HG03280 (cell line): ENCODE data around the gene ST7L.

Experiments used
- ATAC-seq: cut with Tn5 transposase; IDR thresholded peaks from one replicate; pipeline ENCODE4 v1.9.1; 2021; ENCODE audit warnings: mild to moderate bottlenecking, moderate library complexity; ENCODE audit not compliant: unreplicated experiment

ST7L gene

DNA sequence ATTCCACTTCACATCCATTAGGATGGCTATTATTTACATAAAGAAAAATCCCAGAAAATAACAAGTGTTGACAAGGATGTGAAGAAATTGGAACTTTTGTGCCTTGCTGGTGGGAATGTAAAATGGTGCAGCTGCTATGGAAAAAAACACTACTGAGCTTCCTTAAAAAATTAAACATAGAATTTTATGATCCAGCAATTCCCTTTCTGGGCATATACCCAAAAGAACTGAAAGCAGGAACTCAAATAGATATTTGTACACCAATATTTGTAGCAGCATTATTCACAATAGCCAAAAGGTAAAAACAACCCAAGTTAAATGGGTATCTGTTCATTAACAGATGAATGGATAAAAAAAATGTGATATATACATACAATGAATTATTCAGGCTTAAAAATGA lies 64.5 kb downstream of the ST7L start:
- ATAC-seq, result no peak

DNA sequence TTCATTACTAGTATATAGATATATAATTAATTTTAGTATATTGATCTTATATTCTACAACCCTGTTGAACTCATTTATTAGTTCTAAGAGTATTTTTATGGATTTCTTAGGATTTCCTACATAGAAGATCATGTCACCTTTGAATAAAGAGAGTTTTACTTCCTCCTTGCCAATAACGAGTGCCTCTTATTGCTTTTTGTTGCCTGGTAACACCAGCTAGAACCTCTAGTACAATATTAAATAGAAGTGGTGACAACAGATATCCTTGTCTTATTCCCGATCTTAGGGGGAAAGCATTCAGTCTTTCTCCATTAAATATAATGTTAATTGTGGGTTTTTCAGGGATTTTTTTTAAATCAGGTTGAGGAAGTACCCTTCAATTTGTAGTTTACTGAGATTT lies 69.4 kb downstream of the ST7L start:
- ATAC-seq, result no peak

DNA sequence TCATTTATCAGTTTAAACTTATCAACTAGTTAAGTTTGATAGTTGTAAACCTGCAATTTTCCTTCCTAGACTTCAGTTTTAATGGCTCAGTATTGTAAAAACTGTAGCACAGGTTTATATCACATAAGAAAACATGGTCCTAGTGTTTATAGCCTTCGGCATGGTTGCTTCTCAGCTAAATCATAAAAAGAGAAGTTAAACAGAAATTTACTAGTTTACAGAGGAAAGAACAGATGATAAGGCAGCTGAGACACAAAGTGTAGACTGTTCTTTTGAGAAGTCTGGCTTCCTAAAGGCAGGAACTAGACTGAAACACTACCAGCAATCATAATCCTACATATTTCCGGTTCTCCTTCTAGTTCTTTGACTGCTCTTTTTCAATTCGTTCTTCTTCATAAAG lies 70.4 kb downstream of the ST7L start:
- ATAC-seq, result no peak

DNA sequence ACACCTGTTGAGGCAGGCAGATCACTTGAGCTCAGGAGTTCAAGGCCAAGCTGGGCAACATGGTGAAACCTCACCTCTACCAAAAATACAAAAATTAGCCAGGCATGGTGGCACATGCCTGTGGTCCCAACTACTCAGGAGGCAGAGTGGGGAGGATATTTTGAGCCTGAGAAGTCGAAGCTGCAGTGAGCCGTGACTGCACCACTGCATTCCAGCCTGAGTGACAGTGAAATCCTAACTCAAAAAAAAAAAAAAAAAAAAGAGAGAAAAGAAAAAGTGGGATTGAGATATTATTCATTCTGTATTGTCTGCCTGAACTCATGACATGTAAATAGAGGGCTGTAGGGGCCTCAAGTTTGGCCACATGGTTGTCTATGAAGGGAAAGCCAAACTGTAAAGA lies 72.9 kb downstream of the ST7L start:
- ATAC-seq, result no peak

DNA sequence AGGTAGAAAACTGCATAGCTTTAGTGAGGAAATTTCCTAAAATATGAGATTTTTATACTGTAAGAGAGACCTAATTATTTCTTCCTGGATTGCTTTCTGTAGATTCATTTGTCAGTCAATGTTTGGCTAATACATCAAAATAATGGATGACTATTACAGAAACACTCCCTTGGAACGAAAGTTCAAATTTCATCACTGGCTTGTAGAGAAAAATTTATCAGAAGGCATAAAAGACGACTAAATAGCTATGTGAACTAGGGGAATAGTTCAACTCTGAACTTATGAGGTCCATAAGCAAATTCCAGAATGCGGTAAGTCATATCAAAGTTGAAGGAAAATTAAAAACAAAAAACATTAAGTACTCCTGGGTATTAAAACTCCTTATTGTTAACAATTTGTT lies 74.2 kb downstream of the ST7L start:
- ATAC-seq, result no peak

DNA sequence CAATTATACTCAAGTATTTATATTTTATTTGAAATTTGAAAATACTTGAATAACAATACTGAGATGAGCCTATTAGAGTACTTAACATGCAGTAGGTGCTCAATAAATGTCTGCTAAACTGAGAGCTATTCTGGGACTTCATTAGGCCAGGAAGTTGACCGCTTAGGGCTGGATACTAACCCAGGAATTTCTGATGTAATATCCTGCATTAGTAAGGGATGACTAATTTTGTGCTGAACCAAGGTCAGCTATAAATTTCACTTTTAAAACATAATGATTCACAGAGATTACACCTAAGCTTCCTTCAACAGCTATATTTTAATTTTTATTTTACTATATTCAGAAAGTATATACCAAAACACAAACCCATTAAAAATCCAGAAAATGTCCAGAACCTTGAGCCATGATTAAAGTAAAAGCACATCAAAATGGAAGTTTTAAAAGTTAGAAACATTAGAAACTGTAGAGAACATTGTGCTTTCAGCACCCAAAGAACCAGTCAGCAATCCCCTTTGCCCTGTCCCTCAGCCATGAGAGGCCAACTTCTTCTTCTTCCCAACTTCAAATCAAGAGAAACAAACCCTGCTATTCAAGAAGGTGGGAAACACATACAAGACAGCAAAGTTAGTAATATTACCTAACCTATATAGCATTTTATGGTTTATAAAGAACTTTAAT lies 74.8 kb downstream of the ST7L start:
- no peak for ATAC-seq

DNA sequence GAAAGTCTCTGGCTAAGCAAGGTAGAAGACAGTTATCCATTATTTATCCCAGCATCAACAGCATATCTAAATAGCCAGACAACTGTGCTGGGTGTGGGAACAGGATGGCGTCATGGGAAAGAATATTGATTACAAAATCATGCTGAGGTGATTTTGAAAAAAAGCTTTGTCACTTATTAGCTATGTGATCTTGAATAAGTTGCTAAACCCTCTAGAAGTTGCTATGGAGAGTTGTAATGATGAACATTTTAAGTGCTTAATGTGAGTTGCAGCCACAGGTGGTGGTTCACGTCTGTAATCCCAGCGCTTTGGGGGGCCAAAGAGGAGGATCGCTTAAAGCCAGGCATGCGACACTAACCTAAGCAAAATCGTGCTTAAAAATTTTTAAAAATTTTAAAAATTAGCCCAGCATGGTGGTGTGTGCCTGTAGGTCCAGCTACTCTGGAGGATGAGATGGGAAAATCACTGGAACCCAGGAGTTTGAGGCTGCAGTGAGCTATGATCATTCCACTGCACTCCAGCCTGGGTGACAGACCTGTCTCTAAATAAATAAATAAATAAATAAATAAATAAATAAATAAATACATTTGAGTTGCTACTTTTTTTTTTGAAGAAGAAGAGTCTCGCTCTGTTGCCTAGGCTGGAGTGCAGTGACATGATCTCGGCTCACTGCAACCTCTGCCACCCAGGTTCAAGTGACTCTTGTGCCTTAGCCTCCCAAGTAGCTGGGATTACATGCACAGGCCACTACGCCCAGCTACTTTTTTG lies 76.6 kb downstream of the ST7L start:
- no peak for ATAC-seq

DNA sequence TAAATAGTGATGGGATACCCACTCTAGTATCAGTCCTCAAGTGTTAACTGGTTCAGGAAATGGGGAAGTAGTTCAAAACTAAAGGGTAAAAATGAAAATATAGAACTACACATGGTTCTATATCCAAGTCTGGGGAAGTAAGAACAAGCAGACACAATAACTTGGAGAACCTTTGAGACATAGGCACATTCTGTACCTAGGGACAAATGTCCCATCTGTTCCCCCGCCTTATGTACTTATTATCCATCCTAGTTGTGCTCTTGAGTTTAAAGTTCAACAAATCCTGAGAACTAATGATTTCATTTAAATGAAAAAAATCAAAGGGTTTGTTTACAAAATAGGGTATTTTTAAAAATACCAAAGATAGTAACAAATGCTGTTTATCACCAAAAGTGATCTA lies 77.6 kb downstream of the ST7L start:
- ATAC-seq, result no peak

DNA sequence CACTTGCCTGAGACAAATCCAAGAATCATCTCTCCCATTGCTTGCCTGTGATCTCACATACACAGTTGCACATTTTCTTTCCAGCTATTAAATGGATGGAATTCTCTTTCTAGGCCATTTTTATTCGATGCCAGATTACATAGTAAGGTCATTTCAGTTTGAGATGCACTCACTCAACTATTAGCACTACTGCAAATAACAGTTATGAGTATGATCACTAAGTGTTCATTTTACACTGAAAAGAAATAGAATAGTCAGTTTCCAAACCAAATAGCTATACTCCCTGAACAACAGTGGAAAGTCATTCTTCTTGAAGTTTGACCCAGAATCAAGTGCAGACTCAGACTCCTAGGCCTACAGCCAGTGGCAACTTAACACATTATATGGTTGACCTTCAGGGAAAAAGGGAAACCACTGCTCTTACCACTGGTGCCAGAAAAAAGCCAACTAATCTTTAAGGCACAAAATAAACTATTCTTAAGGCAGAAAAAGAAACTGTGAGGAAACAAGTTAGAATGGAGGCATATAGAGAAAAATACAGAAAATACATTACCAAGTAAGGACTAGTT lies 78.6 kb downstream of the ST7L start:
- no peak for ATAC-seq

DNA sequence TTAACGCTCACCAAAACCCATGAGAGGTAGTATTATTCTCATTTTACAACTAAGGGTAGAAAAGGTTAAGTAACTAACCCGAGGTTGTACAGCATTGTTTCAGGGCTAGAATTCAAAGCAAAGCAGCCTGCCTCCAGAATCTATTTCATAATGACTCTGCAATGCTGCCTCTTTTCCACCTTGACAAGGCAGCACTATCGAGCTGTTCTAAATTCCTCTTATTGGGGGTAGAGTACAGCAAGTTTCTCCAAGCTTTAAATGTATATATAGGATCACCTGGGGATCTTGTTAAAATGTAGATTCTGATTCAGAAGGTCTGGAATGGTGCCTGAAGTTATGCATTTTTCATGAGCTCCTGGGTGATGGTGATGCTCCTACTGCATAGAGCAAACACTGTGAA lies 80.1 kb downstream of the ST7L start:
- no peak for ATAC-seq

DNA sequence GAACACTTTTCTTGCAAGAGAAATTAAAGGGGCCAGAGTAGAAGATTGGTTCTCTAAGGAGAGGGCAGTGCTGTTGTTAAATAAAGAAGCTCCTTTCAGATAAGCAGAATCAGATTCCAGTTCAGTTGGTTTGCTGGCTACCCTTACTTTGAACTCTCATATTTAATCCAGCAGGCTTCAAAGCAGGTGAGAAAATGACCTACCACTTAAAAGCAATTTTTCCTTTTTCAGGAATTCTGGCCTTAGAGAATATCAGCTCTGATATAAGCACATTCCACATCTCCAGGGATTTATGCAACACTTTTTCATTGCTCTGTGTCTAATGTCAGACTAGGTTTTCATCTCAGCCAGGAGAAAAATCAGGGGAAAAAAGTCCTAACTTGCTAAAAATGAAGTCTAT lies 81.5 kb downstream of the ST7L start:
- ATAC-seq, result no peak

DNA sequence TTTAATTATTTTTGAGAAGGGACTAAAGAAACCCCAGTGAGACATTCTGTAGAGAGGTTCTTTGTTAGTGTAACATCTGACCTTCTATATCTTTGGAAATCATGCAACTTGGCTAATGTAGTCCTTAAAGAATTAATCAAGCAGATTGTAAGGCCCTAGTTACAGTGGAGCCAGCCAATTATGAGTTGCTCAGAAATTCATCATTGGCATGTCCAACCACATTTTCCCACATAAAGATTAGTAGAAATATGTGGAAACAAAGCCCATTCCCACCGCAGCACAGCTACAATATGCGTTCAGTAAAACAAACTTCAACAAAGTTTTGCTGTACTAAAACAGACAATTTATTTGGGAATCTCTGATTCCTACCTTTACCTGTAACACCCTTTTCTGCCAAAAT lies 82.4 kb downstream of the ST7L start:
- no peak for ATAC-seq

DNA sequence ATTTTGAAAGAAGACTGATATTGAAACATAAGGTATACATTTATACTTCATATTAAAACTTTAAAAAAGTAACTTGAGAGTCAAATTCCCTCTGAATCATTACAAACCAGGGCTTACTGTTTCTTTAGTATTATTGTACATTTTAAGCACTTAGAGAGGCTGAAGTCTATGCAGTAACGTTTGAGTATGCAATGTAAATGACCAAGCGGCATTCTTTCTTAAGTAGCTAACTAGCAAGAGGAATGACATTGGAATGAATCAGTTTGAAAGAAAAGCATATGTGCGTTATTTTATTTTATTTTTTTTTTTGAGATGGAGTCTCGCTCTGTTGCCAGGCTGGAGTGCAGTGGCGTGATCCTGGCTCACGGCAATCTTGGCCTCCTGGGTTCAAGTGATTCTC lies 85.9 kb downstream of the ST7L start:
- ATAC-seq, result no peak

DNA sequence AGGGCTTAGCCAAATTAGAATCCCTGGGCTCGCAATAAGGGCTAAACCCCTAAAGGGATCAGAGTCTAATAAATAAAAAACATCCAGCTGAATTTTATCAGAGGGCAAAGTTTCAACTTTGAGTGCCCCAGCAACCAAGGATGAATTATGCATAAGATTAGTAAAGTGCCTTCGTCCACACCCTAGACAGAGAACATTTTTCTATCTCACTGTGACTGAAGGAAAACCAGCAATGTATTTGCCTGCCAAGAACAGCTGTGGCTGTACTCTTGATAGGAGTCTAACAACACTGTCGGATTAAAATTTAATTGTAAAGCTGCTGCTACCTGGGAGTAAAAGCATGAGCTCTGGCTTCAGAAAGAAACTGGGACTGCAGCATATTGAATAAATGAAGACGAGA lies 86.9 kb downstream of the ST7L start:
- no peak for ATAC-seq

DNA sequence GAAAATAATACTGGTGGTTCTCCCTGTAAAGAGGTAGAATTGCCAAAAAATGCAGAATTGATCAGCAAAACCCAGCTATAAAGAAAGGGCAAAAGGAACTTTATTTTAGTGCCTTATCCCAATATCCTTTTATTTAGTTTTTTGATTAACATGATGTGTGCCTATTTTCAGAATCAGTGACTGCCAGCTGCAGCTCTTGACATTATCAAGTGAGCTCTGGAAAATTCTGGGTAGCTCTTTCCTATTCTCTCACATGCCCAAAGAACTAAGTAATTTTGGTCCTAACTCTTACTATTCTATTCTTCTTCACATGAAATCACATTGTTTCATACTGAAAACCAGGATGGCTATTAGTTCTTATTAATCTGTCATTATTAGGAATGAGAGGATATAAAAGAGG lies 88.1 kb downstream of the ST7L start:
- no peak for ATAC-seq

DNA sequence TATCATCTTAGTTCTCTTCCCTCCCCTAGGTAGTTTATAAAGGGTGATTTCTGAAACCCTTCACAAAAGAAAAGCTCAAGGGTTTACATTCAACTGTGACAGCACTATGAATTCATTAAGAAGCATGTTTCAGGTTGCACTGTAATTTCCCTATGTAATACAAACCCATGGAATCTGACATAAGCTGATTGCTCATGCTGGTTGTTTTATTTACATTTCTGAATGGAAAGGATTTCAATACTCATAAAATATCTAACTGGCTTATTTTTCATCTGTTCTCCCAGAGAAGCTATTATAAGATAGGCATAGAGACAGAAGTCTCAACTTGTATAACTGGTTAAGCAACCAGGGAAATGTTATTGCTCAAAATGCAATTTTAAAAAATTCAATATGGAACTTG lies 89.6 kb downstream of the ST7L start:
- no peak for ATAC-seq

DNA sequence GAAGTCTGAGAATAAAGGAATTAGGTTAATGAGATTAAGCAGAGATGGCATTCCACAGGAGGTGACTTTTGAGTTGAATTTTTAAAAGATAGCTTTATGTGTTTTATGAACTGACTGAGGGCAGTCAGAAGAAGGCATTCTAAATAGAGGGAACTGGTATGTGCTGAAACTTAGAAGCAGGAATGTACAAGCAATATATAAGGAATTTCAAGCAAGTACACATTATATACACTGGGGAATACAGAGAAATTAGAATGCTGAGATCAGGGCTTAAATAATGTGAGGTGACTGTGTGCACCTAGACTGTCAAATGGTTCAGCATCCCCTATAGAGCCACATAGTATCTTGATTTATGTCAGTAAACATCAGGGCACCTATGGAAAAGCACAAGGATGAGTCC lies 90.9 kb downstream of the ST7L start:
- ATAC-seq, result no peak

DNA sequence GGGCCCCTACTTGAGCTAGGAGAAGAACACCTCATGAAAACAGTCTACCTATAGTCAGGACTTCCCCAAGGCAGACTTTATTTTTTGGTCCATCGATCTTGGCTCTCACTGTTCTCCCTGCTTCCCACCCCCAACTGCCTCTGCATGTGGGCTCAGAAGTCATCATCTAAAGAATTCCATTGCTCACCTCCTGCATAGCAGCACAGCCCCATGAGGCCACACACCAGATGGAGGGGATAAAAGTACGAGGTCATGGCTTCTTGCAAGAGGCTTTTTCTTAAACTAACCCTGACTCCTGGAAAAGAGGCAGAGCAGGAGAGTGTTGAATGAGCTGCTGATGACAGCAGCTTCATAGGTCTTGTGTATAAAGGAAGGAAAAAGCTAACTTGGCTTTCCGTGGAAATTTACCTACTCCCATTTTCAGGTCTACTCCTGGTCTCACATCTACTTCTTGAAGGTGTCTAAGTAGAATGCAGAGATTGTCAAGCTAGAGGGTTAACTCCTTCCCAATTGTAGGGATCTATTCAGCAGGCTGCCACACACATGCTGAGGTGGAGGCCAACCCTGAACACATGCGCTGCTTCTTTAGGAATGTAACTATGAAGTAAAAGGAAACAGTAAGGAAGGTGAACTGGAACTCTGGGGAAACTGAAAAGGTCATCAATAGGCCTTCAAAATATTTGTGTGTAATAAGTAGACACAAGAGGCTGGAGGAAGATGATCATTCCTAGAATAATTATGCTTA lies 91.5 kb downstream of the ST7L start:
- ATAC-seq, result no peak

DNA sequence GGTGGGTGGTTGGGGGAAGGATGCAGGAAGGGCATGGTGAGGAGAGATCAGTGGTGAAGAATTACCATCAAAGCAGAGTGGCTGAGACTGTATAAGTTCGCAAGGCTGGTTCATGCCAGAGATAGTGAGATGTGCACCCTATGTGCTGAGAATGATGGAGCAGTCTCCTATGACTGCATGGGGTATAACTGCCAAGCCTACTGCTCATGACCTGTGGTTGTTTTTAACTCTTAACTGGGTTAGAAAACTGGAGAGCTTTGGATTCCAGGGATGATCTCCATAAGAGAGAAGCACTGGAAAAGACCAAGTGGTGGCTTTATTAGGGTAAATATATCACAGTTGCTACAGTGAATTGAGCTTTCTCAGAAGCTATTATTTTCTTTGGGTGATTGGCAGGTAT lies 94.0 kb downstream of the ST7L start:
- no peak for ATAC-seq

DNA sequence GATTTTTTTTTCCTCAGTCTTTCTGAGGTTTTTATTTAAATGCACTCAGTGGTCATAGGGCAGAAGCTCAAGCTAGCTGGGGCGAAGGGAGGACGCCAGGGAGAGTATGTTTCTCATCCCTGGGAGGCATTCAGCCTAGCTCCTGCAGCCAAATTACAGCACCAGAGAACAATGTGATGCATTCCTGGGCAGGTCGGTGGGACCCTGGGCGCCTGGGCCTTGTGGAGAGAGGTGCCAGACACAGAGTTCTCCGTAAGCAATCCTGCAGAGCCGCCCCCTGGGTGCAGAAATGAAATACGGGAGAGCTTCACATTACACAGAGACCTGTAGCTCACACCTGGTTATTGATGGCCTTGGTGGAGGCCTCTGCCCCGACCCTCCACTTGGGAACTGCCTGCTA lies 94.7 kb downstream of the ST7L start:
- no peak for ATAC-seq

DNA sequence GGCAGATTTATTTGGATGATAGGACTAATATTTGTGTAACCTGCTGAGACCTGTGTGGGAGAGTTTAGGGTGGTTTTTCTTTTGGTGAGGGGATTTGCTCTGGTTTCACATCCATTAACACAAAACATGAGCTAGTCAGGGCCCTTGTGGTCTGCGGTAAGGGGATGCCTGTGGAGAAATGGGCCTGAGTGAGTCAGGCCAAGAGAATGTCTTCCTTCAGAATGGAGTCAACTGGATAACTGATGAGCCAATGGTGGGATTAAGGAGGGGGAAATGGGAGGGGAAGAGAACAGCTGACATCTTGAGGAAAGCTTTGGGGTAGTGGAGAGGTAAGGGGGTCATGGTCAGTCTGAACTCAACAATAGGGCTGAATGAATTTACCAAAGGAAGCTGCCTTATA lies 96.3 kb downstream of the ST7L start:
- no peak for ATAC-seq

DNA sequence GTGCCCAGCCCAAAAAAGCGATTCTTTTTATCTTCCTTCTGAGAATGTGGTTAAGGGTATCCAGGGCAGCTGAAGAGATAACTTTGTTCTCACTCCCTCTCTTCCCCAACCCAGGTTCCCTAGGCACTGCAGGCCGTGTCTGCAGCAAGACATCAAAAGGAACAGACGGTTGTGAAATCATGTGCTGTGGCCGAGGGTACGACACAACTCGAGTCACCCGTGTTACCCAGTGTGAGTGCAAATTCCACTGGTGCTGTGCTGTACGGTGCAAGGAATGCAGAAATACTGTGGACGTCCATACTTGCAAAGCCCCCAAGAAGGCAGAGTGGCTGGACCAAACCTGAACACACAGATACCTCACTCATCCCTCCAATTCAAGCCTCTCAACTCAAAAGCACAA lies 98.8 kb downstream of the ST7L start:
- no peak for ATAC-seq
